MCF 10A (cell line): ENCODE results near the gene SUGCT. TPM values are rescaled to one million over a fixed set of nuclear protein-coding genes. Genes with fewer than 3 reads are reported as not detected.
"Not testable (repeated sequence)": the region's sequence is repeated elsewhere in the genome, so short reads cannot be mapped to it uniquely, and the experiment has no call there.

Source experiments
- BruUV-seq: library from RNA; stranded (reverse); fragments of 400-500 nt; replicated peaks from 2 replicates; lab custom pipeline; 2021; lab: Mats Ljungman, UMichigan
- CTCF ChIA-PET: fragments of 300-600 bp; sonication (Branson Sonifier 250); formaldehyde crosslinking; extraction: SDS; loops from one replicate; lab custom pipeline; 2021; ENCODE audit warnings: antibody characterized with exemption, inconsistent platforms; lab: Yijun Ruan, JAX
- POLR2A ChIA-PET: fragments of 300-600, 350-650 bp; sonication (Branson Sonifier 250); formaldehyde crosslinking; extraction: SDS; loops from one replicate; lab custom pipeline; 2020; ENCODE audit warnings: antibody characterized with exemption, inconsistent platforms; lab: Yijun Ruan, JAX
- DNase-seq: peaks from one replicate; pipeline ENCODE4 v3.0.0-alpha.2; 2018; ENCODE audit not compliant: unreplicated experiment
- H3K27ac Mint-ChIP-seq: one replicate; pipeline ENCODE4 v1.8.0; 2022; ENCODE audit warnings: mild to moderate bottlenecking, low read depth, mixed read lengths; ENCODE audit not compliant: unreplicated experiment
- H3K27me3 Mint-ChIP-seq: one replicate; pipeline ENCODE4 v1.8.0; 2022; ENCODE audit warnings: mixed read lengths; ENCODE audit not compliant: insufficient read depth, unreplicated experiment
- H3K36me3 Mint-ChIP-seq: one replicate; pipeline ENCODE4 v1.8.0; 2022; ENCODE audit warnings: mild to moderate bottlenecking, moderate library complexity, mixed read lengths; ENCODE audit not compliant: insufficient read depth, unreplicated experiment
- H3K4me1 Mint-ChIP-seq: one replicate; pipeline ENCODE4 v1.8.0; 2022; ENCODE audit warnings: mixed read lengths; ENCODE audit not compliant: insufficient read depth, unreplicated experiment
- H3K4me3 Mint-ChIP-seq: one replicate; pipeline ENCODE4 v1.8.0; 2022; ENCODE audit warnings: mild to moderate bottlenecking, moderate library complexity, mixed read lengths; ENCODE audit not compliant: unreplicated experiment
- H3K9me3 Mint-ChIP-seq: one replicate; pipeline ENCODE4 v1.8.0; 2022; ENCODE audit warnings: mixed read lengths; ENCODE audit not compliant: unreplicated experiment
- CTCF ChIP-seq: fragments of 200-600 bp; IDR thresholded peaks from one replicate; pipeline ENCODE4 v1.8.0; 2022; ENCODE audit warnings: antibody characterized with exemption, mild to moderate bottlenecking; ENCODE audit not compliant: unreplicated experiment
- intact Hi-C: fragments of 100-400 bp; cut with micrococcal nuclease; formaldehyde crosslinking; loops from 2 replicates; pipeline ENCODE4 v1.14.1; 2022
- total RNA-seq: library from RNA; stranded (reverse); gene quantifications from 2 replicates; pipeline ENCODE4 v1.2.3, GENCODE V29; 2022

The SUGCT gene
- total RNA-seq, 1 experiment from 2014 or later, result 25.4 TPM

- CTCF ChIA-PET, result interaction anchor here (0.7 kb wide), 1 partner anchor 440 kb away, joined by 4 read pairs; no protein-coding TSS in a partner anchor
- no peak for DNase-seq
- intact Hi-C loops, result no loop called here
Measured at GRCh38 chr7:40138973-40139372, 4.2 kb downstream of the SUGCT start.

DNA sequence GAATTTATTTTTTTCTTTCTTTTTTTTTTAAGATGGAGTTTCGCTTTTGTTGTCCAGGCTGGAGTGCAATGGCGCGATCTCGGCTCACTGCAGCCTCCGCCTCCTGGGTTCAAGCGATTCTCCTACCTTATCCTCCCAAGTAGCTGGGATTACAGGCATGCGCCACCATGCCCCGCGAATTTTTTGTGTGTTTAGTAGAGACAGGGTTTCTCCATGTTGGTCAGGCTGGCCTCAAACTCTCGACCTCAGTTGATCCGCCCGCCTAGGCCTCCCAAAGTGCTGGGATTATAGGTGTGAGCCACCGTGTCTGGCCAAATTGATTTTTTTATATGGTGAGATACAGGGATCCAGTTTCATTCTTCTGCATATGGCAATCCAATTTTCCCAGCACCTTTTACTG is 5.1 kb downstream of the SUGCT start:
- H3K36me3 Mint-ChIP-seq, intact Hi-C loops, H3K9me3 Mint-ChIP-seq, BruUV-seq, DNase-seq, H3K4me1 Mint-ChIP-seq, CTCF ChIA-PET, H3K27me3 Mint-ChIP-seq, H3K4me3 Mint-ChIP-seq, H3K27ac Mint-ChIP-seq, POLR2A ChIA-PET: not testable (repeated sequence)

More at GRCh38 chr7:40138973-40139372, 4.2 kb downstream of the SUGCT start:
- no peak for TF ChIP-seq CTCF
- Mint-ChIP-seq H3K4me1 (peaks cover 6% of the 10 kb centered on the region), H3K4me3 (no peak overlapping the region), H3K27me3 (no peaks in the 10 kb centered on the region), H3K27ac (no peak overlapping the region), H3K9me3 (no peaks in the 10 kb centered on the region), H3K36me3 (peaks cover 10% of the 10 kb centered on the region)
- BruUV-seq, result no TSS peak
- POLR2A ChIA-PET, result no interaction called here

DNA sequence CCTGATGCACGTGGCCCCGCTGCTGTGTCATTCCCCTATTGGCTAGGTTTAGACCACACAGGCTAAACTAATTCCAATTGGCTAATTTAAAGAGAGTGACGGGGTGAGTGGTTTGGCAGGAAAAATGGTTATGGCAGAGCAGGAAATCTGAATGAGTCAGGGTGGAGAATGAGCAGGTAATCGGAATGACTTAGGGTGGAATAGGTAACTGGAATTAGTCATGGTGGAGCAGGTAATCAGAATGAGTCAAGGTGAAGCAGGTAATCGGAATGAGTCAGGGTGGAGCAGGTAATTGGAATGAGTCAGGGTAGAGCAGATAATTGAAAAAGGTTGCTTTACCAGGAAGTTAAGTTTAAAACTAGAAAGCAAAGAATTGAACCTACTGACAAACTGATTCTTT is 7.1 kb downstream of the SUGCT start:
- H3K4me3 Mint-ChIP-seq, POLR2A ChIA-PET, H3K27me3 Mint-ChIP-seq, H3K4me1 Mint-ChIP-seq, H3K36me3 Mint-ChIP-seq, H3K27ac Mint-ChIP-seq, intact Hi-C loops, BruUV-seq, CTCF ChIA-PET, H3K9me3 Mint-ChIP-seq: not testable (repeated sequence)
- peak; percentile 41 for DNase-seq

GRCh38 chr7:40145596-40146130 is 10.9 kb downstream of the SUGCT start:
- DNase-seq, H3K27me3 Mint-ChIP-seq, H3K4me3 Mint-ChIP-seq, H3K4me1 Mint-ChIP-seq, H3K9me3 Mint-ChIP-seq, BruUV-seq, H3K27ac Mint-ChIP-seq, intact Hi-C loops, H3K36me3 Mint-ChIP-seq, POLR2A ChIA-PET: not testable (repeated sequence)
- CTCF ChIA-PET, result interaction anchor here (0.6 to 0.7 kb wide), 2 partner anchors 12 to 1824 kb away, joined by 3 read pairs; no protein-coding TSS in a partner anchor

DNA sequence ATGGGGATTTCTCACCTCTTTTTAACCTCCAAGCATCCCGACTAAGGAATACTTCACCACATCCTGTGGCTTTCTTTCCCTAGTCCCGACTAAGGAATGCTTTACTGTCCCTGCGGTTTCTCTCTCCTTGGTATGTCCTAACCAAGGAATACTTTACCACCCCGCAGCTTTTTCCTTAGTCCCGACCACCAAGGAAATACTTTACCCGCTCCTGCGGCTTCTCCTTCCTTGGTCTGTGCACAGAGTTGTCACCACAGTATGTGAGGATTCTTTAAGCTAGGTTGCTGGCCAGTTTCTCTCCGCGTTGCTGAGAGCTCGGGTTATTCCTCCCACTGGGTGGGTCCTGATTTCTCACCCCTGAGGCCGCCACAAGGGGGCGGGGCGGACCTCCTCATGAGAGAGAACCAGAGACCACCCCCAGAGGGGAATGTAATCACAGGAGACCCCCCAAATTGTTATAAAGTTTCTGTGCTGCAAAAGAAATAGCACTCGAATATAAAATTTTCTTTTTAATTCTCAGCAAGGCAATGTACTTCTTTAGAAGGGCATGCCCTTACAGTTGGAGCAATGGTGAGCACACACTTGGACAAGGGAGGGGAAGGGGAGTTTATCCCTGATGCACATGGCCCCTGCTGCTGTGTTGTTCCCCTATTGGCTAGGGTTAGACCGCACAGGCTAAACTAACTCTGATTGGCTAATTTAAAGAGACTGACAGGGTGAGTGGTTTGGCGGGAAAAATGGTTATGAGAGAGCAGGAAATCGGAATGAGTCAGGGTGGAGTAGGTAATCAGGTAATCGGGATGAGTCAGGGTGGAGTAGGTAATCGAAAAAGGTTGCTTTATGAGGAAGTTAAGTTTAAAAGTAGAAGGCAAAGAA is 12.8 kb downstream of the SUGCT start:
- POLR2A ChIA-PET, result no interaction called here
- Mint-ChIP-seq H3K36me3 (no peaks in the 10 kb centered on the region), H3K27ac (no peak overlapping the region), H3K4me1 (no peaks in the 10 kb centered on the region), H3K27me3 (no peaks in the 10 kb centered on the region), H3K9me3 (no peaks in the 10 kb centered on the region), H3K4me3 (no peak overlapping the region)
- CTCF ChIA-PET, result no interaction called here
- BruUV-seq, result no TSS peak
- TF ChIP-seq CTCF, result no peak
- no peak for DNase-seq
- intact Hi-C loops, result no loop called here

DNA sequence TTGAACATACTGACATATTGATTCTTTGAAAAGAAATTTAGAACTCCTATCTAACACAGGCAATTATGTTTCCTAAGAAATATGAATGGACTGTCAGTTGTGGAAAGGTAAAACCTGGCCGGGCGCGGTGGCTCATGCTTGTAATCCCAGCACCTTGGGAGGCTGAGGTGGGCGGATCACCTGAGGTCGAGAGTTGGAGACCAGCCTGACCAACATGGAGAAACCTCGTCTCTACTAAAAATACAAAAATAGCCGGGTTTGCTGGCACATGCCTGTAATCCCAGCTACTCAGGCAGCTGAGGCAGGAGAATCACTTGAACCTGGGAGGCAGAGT is 13.4 kb downstream of the SUGCT start:
- H3K36me3 Mint-ChIP-seq, H3K27ac Mint-ChIP-seq, DNase-seq, POLR2A ChIA-PET, H3K4me3 Mint-ChIP-seq, H3K9me3 Mint-ChIP-seq, intact Hi-C loops, H3K27me3 Mint-ChIP-seq, H3K4me1 Mint-ChIP-seq, BruUV-seq: not testable (repeated sequence)
- CTCF ChIA-PET, result interaction anchor here (1.1 kb wide), 1 partner anchor 1737 kb away, joined by 4 read pairs; no protein-coding TSS in a partner anchor
